COR-L47 (cell line): Measurements from ENCODE around the gene FAM25G.

Source experiments
- DNase-seq: peaks from one replicate; lab custom pipeline; 2025; lab: John Stamatoyannopoulos, UW

Gene FAM25G

GRCh38 chr10:47449102-47449978 is 42.2 kb downstream of the FAM25G start:
- DNase-seq, result no peak

GRCh38 chr10:47447705-47448104 is 43.8 kb downstream of the FAM25G start:
- no peak for DNase-seq

GRCh38 chr10:47447209-47447608 is 44.3 kb downstream of the FAM25G start:
- no peak for DNase-seq

- no peak for DNase-seq
Measured at GRCh38 chr10:47445720-47446119, 45.8 kb downstream of the FAM25G start.

GRCh38 chr10:47444047-47444446 is 47.5 kb downstream of the FAM25G start:
- DNase-seq, result no peak

GRCh38 chr10:47443145-47443544 is 48.4 kb downstream of the FAM25G start:
- DNase-seq, result no peak

GRCh38 chr10:47442351-47442750 is 49.1 kb downstream of the FAM25G start:
- no peak for DNase-seq

- no peak for DNase-seq
Measured at GRCh38 chr10:47441938-47442337, 49.6 kb downstream of the FAM25G start.

GRCh38 chr10:47440207-47440606 is 51.3 kb downstream of the FAM25G start:
- DNase-seq, result no peak

GRCh38 chr10:47438857-47439474 is 52.5 kb downstream of the FAM25G start:
- peak; percentile 17 for DNase-seq
